ENCODE measurements around the gene HSD17B11.
"Not testable (repeated sequence)": the region's sequence is repeated elsewhere in the genome, so short reads cannot be mapped to it uniquely, and the experiment has no call there.

HSD17B11 gene

DNA sequence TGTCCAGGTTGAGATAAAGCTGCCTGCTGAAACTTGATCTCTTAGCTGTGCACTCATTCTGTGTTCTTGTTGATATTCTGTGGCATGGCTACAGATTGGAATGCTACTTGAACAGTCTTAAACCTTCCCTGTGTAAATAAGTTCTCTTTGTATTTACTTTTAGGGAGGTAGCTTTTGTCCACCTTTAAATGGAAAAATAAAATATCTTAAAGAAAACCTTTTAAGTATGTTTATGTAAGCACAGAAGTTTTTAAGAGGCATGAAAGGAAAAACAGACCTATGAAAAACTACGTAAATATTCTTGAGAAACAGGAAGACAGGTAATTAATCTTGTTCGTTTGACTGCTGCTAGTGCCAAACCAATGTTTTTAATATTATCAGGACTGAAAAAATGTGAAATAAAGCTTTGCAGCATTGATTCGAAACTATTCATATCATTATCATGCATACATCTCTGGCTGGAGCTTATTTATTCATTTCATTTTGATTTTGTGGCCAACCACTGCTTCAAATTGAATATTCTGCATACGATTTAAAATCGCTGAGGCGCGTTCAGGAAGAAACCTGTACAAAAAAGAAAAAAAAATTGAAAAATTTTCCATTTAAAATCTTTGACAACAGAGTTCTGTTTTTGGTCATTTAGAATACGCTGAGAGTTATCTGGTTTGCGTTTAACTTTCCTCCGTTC, 86.1 kb downstream of the HSD17B11 start:
- no peak for TF ChIP-seq ZNF274 (IDR thresholded peaks at IDR 0.05; ENCODE audit: low read depth, low read length)
- TF ChIP-seq YY1 (IDR thresholded peaks at IDR 0.05; ENCODE audit: insufficient read depth, insufficient read length): no peak
- no peak for TF ChIP-seq SUZ12 (IDR thresholded peaks at IDR 0.05; ENCODE audit: extremely low read depth, insufficient read depth, insufficient read length)
- no peak overlapping the region for H3K4me3 ChIP-seq (ENCODE audit: insufficient read length, low read depth)
- H3K4me1 ChIP-seq (ENCODE audit: insufficient read depth, insufficient read length): no peaks in the 10 kb centered on the region
- DNase-seq (ENCODE audit: low read depth, low spot score): no peak
- no peaks in the 10 kb centered on the region for H3K27me3 ChIP-seq (ENCODE audit: insufficient read depth, insufficient read length)
- no peaks in the 10 kb centered on the region for H3K36me3 ChIP-seq (ENCODE audit: insufficient read depth, insufficient read length, low read length)
- H3K9me3 ChIP-seq (ENCODE audit: insufficient read depth, low read length): no peaks in the 10 kb centered on the region
- no peak overlapping the region for H3K9ac ChIP-seq (ENCODE audit: insufficient read length, low read depth)

DNA sequence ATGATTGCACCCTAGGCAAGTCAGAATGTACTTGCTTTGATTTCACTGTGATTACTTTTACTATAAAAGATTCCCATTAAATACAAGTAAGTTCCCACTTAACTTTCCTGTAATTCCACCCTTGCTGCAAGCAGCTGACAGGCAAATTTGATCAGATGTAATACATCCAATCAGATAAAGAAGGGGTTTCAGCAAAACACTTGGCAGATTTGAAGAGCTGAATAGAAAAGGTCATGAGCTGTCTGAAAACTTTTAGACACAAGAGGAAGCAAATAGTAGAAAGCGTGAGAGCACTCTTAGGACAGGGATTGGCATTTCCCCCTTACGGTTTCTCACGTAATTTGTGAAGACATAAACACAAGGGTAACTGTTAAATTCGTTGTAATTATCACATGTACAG, 91.1 kb downstream of the HSD17B11 start:
- no peak for TF ChIP-seq YY1 (IDR thresholded peaks at IDR 0.05; ENCODE audit: insufficient read depth, insufficient read length)
- Histone ChIP-seq H3K4me3 (ENCODE audit: insufficient read length, low read depth) (no peak overlapping the region), H3K4me1 (ENCODE audit: insufficient read depth, insufficient read length) (no peaks in the 10 kb centered on the region), H3K36me3 (ENCODE audit: insufficient read depth, insufficient read length, low read length) (no peaks in the 10 kb centered on the region), H3K27me3 (ENCODE audit: insufficient read depth, insufficient read length) (no peaks in the 10 kb centered on the region), H3K9me3 (ENCODE audit: insufficient read depth, low read length) (no peaks in the 10 kb centered on the region), H3K9ac (ENCODE audit: insufficient read length, low read depth) (no peak overlapping the region)
- DNase-seq (ENCODE audit: low read depth, low spot score): no peak

DNA sequence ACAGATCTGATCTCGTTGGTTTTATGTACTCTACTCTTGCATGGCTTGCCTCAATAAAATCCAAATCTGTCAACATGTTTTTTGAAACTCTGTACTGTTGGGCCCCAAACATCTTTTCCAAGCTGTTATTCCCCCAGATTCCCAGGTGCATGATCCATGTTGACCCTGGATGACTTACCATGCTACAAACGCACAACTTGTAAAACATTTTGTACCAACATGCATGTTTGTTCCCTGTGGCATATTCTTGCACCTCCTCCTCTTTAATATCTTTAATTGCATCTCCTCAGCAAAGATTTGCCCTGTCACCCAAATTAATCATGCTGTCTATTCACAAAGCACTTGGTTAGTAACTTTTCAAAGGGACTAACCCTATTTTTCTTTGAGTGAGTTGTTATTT, 92.6 kb downstream of the HSD17B11 start:
- H3K4me3 ChIP-seq (ENCODE audit: insufficient read length, low read depth): no peak overlapping the region
- H3K9me3 ChIP-seq (ENCODE audit: insufficient read depth, low read length): no peaks in the 10 kb centered on the region
- no peaks in the 10 kb centered on the region for H3K36me3 ChIP-seq (ENCODE audit: insufficient read depth, insufficient read length, low read length)
- TF ChIP-seq YY1 (IDR thresholded peaks at IDR 0.05; ENCODE audit: insufficient read depth, insufficient read length): no peak
- H3K4me1 ChIP-seq (ENCODE audit: insufficient read depth, insufficient read length): no peaks in the 10 kb centered on the region
- DNase-seq (ENCODE audit: low read depth, low spot score): no peak
- H3K27me3 ChIP-seq (ENCODE audit: insufficient read depth, insufficient read length): no peaks in the 10 kb centered on the region
- no peak overlapping the region for H3K9ac ChIP-seq (ENCODE audit: insufficient read length, low read depth)

DNA sequence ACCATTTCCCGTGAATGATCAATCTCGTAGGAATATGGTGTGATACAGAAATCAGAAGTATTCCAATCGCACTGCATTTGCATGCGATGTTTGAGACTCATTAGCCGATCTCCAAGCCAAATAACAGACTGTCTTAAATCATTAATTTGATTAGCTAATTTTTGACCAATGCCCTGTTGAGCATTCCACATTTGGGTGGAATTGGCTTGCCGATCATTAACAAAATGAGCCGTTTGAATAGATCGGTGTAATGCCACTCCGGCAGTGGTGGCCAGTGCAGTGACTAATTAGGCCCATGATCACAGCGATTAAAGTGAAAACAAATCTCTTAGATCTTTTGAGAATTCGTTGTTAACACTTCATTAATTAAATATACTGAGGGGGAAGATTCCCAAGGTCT, 96.1 kb downstream of the HSD17B11 start:
- H3K4me3 ChIP-seq (ENCODE audit: insufficient read length, low read depth); DNase-seq (ENCODE audit: low read depth, low spot score); H3K9me3 ChIP-seq (ENCODE audit: insufficient read depth, low read length); H3K4me1 ChIP-seq (ENCODE audit: insufficient read depth, insufficient read length); H3K27me3 ChIP-seq (ENCODE audit: insufficient read depth, insufficient read length); H3K36me3 ChIP-seq (ENCODE audit: insufficient read depth, insufficient read length, low read length); H3K9ac ChIP-seq (ENCODE audit: insufficient read length, low read depth): not testable (repeated sequence)

DNA sequence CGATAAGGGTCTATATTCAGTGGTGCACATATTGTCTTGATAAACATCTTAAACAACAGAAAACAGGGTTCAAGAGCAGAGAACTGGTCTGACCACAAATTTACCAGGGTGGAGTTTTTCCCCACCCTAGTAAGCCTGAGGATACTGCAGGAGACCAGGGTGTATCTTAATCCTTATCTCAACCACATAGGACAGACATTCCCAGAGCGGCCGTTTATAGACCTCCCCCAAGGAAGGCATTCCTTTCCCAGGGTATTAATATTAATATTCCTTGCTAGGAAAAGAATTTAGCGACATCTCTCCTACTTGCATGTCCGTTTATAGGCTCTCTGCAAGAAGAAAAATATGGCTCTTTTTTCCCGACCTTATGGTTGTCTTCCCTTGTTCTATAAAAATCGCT, 97.1 kb downstream of the HSD17B11 start:
- H3K36me3 ChIP-seq (ENCODE audit: insufficient read depth, insufficient read length, low read length); H3K4me3 ChIP-seq (ENCODE audit: insufficient read length, low read depth); H3K4me1 ChIP-seq (ENCODE audit: insufficient read depth, insufficient read length); H3K9me3 ChIP-seq (ENCODE audit: insufficient read depth, low read length); DNase-seq (ENCODE audit: low read depth, low spot score); H3K27me3 ChIP-seq (ENCODE audit: insufficient read depth, insufficient read length); H3K9ac ChIP-seq (ENCODE audit: insufficient read length, low read depth): not testable (repeated sequence)

DNA sequence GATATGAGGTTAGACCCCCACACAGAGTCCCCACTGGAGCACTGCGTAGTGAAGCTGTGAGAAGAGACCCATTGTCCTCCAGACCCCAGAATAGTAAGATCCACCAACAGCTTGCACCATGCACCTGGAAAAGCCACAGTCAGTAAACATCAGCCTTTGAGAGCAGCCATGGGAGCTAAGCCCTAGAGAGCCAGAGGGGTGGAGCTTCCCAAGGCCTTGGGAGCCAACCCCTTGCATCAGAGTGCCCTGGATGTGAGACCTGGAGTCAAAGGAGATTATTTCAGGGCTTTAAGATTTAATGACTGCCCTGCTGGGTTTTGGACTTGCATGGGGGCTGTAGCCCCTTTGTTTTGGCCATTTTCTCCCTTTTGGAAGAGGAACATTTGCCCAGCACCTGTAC, 104.0 kb downstream of the HSD17B11 start:
- no peak for DNase-seq (ENCODE audit: low read depth, low spot score)
- H3K36me3 ChIP-seq (ENCODE audit: insufficient read depth, insufficient read length, low read length): no peaks in the 10 kb centered on the region

More for the DNA sequence above, 104.0 kb downstream of the HSD17B11 start:
- Histone ChIP-seq H3K4me1 (ENCODE audit: insufficient read depth, insufficient read length) (no peaks in the 10 kb centered on the region), H3K9me3 (ENCODE audit: insufficient read depth, low read length) (peaks cover 21% of the 10 kb centered on the region; the same call in 1 of the 2 replicates), H3K27me3 (ENCODE audit: insufficient read depth, insufficient read length) (no peaks in the 10 kb centered on the region), H3K4me3 (ENCODE audit: insufficient read length, low read depth) (no peak overlapping the region), H3K9ac (ENCODE audit: insufficient read length, low read depth) (no peak overlapping the region)
- TF ChIP-seq YY1 (IDR thresholded peaks at IDR 0.05; ENCODE audit: insufficient read depth, insufficient read length) (no peak), ZNF274 (IDR thresholded peaks at IDR 0.05; ENCODE audit: low read depth, low read length) (no peak), SUZ12 (IDR thresholded peaks at IDR 0.05; ENCODE audit: extremely low read depth, insufficient read depth, insufficient read length) (no peak)

All from NT2/D1 (cell line).